HL-60 (cell line): ENCODE results near the gene ARHGAP32.

Source experiments
- DNase-seq, 2 experiments: peaks; one replicate each; pipeline ENCODE4 v3.0.0-alpha.2; 2010 to 2020; ENCODE audit warnings: low read depth in 1 of 2, low spot score in 1 of 2
- H3K27ac ChIP-seq: fragments of 250-450 bp; sonication (Bioruptor Pico); replicated peaks from 2 replicates; pipeline ENCODE4 v1.5.1; 2020; ENCODE audit warnings: mild to moderate bottlenecking, moderate library complexity
- H3K27me3 ChIP-seq: fragments of 250-450 bp; sonication (Bioruptor Pico); 2 replicates; pipeline ENCODE4 v1.5.1; 2021; ENCODE audit warnings: mild to moderate bottlenecking, moderate library complexity; ENCODE audit not compliant: insufficient read depth, poor library complexity, severe bottlenecking
- H3K4me3 ChIP-seq: replicated peaks from 2 replicates; pipeline ENCODE4 v1.5.1; 2011; ENCODE audit warnings: mild to moderate bottlenecking, control low read depth, low read length; ENCODE audit not compliant: insufficient read depth
- CTCF ChIP-seq: IDR thresholded peaks from one replicate; pipeline ENCODE4 v1.5.1; 2011; ENCODE audit warnings: low read length, control low read depth, inconsistent platforms; ENCODE audit not compliant: insufficient read depth
- GABPA ChIP-seq: IDR thresholded peaks from 2 replicates; pipeline ENCODE4 v1.6.1; 2012; ENCODE audit warnings: low read depth
- POLR2AphosphoS5 ChIP-seq: IDR thresholded peaks from 2 replicates; pipeline ENCODE4 v1.6.1; 2012; ENCODE audit warnings: low read depth
- REST ChIP-seq: IDR thresholded peaks from 2 replicates; pipeline ENCODE4 v1.6.1; 2012; ENCODE audit warnings: low read depth; ENCODE audit not compliant: insufficient replicate concordance
- SPI1 ChIP-seq: IDR thresholded peaks from 2 replicates; pipeline ENCODE4 v1.6.1; 2012; ENCODE audit warnings: low read depth, mild to moderate bottlenecking, borderline replicate concordance

The ARHGAP32 gene

GRCh38 chr11:129145276-129145675 is 46.8 kb downstream of the ARHGAP32 start:
- Histone ChIP-seq H3K27me3 (no peaks in the 10 kb centered on the region), H3K4me3 (no peak overlapping the region), H3K27ac (no peak overlapping the region)
- DNase-seq: no peak
- TF ChIP-seq CTCF: no peak
- no peak for TF ChIP-seq POLR2AphosphoS5
- TF ChIP-seq SPI1: no peak
- TF ChIP-seq GABPA: no peak
- no peak for TF ChIP-seq REST

GRCh38 chr11:129144256-129144655 is 47.9 kb downstream of the ARHGAP32 start:
- TF ChIP-seq POLR2AphosphoS5: no peak
- H3K4me3 ChIP-seq: no peak overlapping the region

GRCh38 chr11:129143335-129143734 is 48.8 kb downstream of the ARHGAP32 start:
- TF ChIP-seq CTCF: no peak
- TF ChIP-seq REST: no peak
- no peak for TF ChIP-seq POLR2AphosphoS5
- TF ChIP-seq GABPA: no peak
- no peak for TF ChIP-seq SPI1
- Histone ChIP-seq H3K27ac (no peak overlapping the region), H3K4me3 (no peak overlapping the region), H3K27me3 (no peaks in the 10 kb centered on the region)
- DNase-seq: no peak

More at GRCh38 chr11:129144256-129144655, 47.9 kb downstream of the ARHGAP32 start:
- Histone ChIP-seq H3K27ac (no peak overlapping the region), H3K27me3 (no peaks in the 10 kb centered on the region)
- DNase-seq: no peak

GRCh38 chr11:129141748-129142523 is 50.2 kb downstream of the ARHGAP32 start:
- H3K27me3 ChIP-seq: no peaks in the 10 kb centered on the region
- no peak for DNase-seq
- TF ChIP-seq POLR2AphosphoS5 (no peak), CTCF (no peak), GABPA (no peak), REST (no peak), SPI1 (no peak)
- H3K27ac ChIP-seq: no peak overlapping the region
- no peak overlapping the region for H3K4me3 ChIP-seq
